ENCODE data around the gene MYH6.

- TF ChIP-seq CTCF (conservative IDR thresholded peaks at IDR 0.05 in 1 of 2, IDR thresholded peaks at IDR 0.05 in 1 of 2; ENCODE audit: low read depth in 1 of 2, low read length in 2 of 2) (no peak), EZH2 (IDR thresholded peaks at IDR 0.05; ENCODE audit: low read length, missing control alignments) (no peak)
These were observed 24.9 kb upstream of the MYH6 start for GRCh38 chr14:23432946-23433345.
